Renal cortex interstitium (tissue), 11 donors: Measurements from ENCODE around the gene CAPN14. TPM values are rescaled to one million over a fixed set of nuclear protein-coding genes. Genes with fewer than 3 reads are reported as not detected.

Experiments used
- DNase-seq, 11 donors: peaks; one replicate each; pipeline ENCODE4 v3.0.0-alpha.2; 2013; ENCODE audit warnings: low read depth in 9 of 11, low spot score in 4 of 11; ENCODE audit errors: extremely low read depth in 1 of 11
- polyA plus RNA-seq, 3 donors: library from polyadenylated mRNA; unstranded; fragments of 120-200 nt; gene quantifications; one replicate each; pipeline ENCODE4 v1.2.1, GENCODE V29; 2013; ENCODE audit not compliant: insufficient read length in 3 of 3

CAPN14 gene
- polyA plus RNA-seq, 3 donors: 0.06 to 0.13 (median 0.12) TPM

GRCh38 chr2:31131871-31132270 lies 85.4 kb downstream of the CAPN14 start:
- DNase-seq: no peak

GRCh38 chr2:31129375-31130171 lies 87.7 kb downstream of the CAPN14 start:
- no peak for DNase-seq

DNA sequence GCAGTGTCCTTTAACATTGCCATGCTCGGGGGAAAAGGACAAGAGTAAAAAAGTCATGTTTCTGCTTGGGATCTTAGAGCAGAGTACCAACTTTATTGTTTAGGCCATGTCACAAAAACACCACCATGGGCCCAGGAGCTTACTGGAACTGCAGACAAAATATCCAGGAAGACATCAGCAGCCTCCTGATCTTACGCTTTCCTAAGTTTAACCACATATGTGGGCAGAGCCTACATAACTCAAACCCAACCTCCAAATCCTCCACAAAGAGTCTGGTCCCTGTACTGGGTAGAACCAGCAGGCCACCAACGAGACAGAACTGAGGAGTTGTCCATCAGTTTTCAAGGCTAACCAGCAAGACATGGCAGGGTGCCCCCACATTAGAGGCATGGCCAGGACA lies 89.4 kb downstream of the CAPN14 start:
- no peak for DNase-seq

DNA sequence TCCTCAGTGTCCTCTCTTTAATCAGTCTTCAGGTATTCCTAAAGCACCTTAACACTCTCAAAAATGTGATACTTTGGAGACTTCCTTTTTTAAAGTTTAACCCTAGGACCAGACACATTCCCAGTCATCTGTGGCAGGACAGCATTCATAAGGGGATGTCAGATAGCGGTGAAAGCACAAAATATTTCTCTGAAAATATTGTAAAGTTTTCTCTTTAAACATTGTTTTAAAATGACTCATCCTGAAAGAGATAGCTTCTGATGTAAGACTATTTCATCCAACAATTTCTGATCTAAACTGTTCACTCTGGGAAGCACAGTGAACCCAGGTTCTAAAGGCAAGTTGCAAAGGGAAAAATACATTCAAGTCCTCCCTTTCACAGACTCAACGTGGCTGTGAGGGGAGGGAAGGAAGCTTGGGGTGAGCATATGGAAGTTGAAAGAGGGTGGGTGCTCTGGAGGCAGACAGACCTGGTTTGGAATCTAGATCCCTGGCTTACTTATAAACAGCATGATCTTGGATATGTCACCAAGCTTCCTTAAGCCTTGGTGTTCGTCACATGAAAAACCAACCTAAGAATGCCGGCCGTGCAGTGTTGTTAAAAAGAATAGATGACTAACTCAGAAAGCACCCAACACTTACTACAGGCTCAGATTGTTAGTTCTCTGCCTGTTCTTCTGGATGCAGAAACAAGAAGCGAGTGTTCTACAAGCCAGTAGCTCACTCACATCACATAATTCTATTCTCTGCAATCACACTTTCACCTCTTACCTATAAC lies 91.2 kb downstream of the CAPN14 start:
- DNase-seq: no peak

- no peak for DNase-seq
Measured at GRCh38 chr2:31124904-31125303, 92.4 kb downstream of the CAPN14 start.

Other genes starting within 250 kb of the CAPN14 start
- 10 to 100 TPM; 33.2 to 41.7 (median 40.9) TPM for gene GALNT14, start 79.1 kb downstream of the CAPN14 start, polyA plus RNA-seq
- 10 to 100 TPM; 22.0 to 37.8 (median 32.1) TPM for gene EHD3, start 16.6 kb upstream of the CAPN14 start, polyA plus RNA-seq
- gene XDH, start 197.2 kb upstream of the CAPN14 start, polyA plus RNA-seq: under 1 TPM; 0.12 to 0.47 (median 0.17) TPM